SK-N-MC (cell line): ENCODE results near the gene PTPN12.
A peak's percentile ranks its signal among the peaks of the same experiment; 100 is the strongest.
"Not testable (repeated sequence)": the region's sequence is repeated elsewhere in the genome, so short reads cannot be mapped to it uniquely, and the experiment has no call there.

ENCODE experiments used
- DNase-seq: peaks from one replicate; pipeline ENCODE4 v3.0.0-alpha.2; 2011; ENCODE audit warnings: low read depth, low spot score
- H3K27ac ChIP-seq: fragments of 200-600 bp; sonication (generic); 2 replicates; pipeline ENCODE4 v1.5.1; 2016; ENCODE audit warnings: mixed run types
- H3K36me3 ChIP-seq: fragments of 200-600 bp; sonication (generic); 2 replicates; pipeline ENCODE4 v1.6.1; 2017; ENCODE audit warnings: antibody characterized with exemption, low read length, mixed read lengths; ENCODE audit not compliant: insufficient read depth
- H3K4me3 ChIP-seq: fragments of 200-600 bp; sonication (generic); 2 replicates; pipeline ENCODE4 v1.5.1; 2016
- H3K9ac ChIP-seq: fragments of 200-600 bp; sonication (generic); 2 replicates; pipeline ENCODE4 v1.8.0; 2017; ENCODE audit warnings: mixed run types, mixed read lengths; ENCODE audit not compliant: insufficient read length
- H3K9me3 ChIP-seq: fragments of 200-600 bp; sonication (generic); 2 replicates; pipeline ENCODE4 v1.6.1; 2017; ENCODE audit warnings: low read depth, mild to moderate bottlenecking, antibody characterized with exemption, low read length, moderate library complexity, mixed read lengths
- EZH2 ChIP-seq: fragments of 200-600 bp; sonication (generic); IDR thresholded peaks from one replicate; pipeline ENCODE4 v1.6.1; 2017; ENCODE audit warnings: antibody characterized with exemption
- FOXP2 ChIP-seq: optimal IDR thresholded peaks from 2 replicates; pipeline ENCODE3; 2011; ENCODE audit warnings: mild to moderate bottlenecking, moderate library complexity; ENCODE audit not compliant: insufficient read depth; ENCODE audit errors: extremely low read length, control extremely low read depth
- POLR2AphosphoS5 ChIP-seq: IDR thresholded peaks from 2 replicates; pipeline ENCODE4 v1.6.1; 2012; ENCODE audit warnings: mild to moderate bottlenecking, low read depth, low read length, borderline replicate concordance

Gene PTPN12

GRCh38 chr7:77536017-77536412 is 1.1 kb upstream of the PTPN12 start:
- Histone ChIP-seq H3K36me3 (no peaks in the 10 kb centered on the region), H3K9ac (no peak overlapping the region), H3K4me3 (peak overlapping the region; percentile 96), H3K9me3 (no peaks in the 10 kb centered on the region), H3K27ac (no peak overlapping the region)
- no peak for DNase-seq
- TF ChIP-seq EZH2 (no peak), FOXP2 (no peak), POLR2AphosphoS5 (no peak)

GRCh38 chr7:77536413-77537135 is 521 bp upstream of the PTPN12 start:
- no peaks in the 10 kb centered on the region for H3K36me3 ChIP-seq
- H3K9ac ChIP-seq = peak overlapping the region; percentile 58
- no peaks in the 10 kb centered on the region for H3K9me3 ChIP-seq
- TF ChIP-seq POLR2AphosphoS5 = peak; percentile 95
- TF ChIP-seq FOXP2 = no peak
- H3K4me3 ChIP-seq = peak overlapping the region; percentile 96
- H3K27ac ChIP-seq = 0 out of 2 replicates have a peak overlapping the region, but pooled peaks have one; percentile 3
- DNase-seq = no peak

GRCh38 chr7:77537778-77538280 is 734 bp downstream of the PTPN12 start:
- no peak for TF ChIP-seq FOXP2
- TF ChIP-seq POLR2AphosphoS5 = no peak
- no peak for TF ChIP-seq EZH2
- no peaks in the 10 kb centered on the region for H3K9me3 ChIP-seq
- H3K36me3 ChIP-seq = no peaks in the 10 kb centered on the region
- peak overlapping the region; percentile 96 for H3K4me3 ChIP-seq
- no peak overlapping the region for H3K27ac ChIP-seq
- H3K9ac ChIP-seq = peak overlapping the region; percentile 67
- no peak for DNase-seq

- TF ChIP-seq POLR2AphosphoS5 = 0 out of 2 replicates have a peak, but pooled peaks have one; percentile 11
- no peak for TF ChIP-seq FOXP2
- TF ChIP-seq EZH2 = no peak
- Histone ChIP-seq H3K4me3 (peak overlapping the region; percentile 96), H3K27ac (no peak overlapping the region), H3K9me3 (no peaks in the 10 kb centered on the region), H3K36me3 (no peaks in the 10 kb centered on the region), H3K9ac (peak overlapping the region; percentile 67)
- DNase-seq = peak; percentile 67
Observed at GRCh38 chr7:77538281-77539212, 1.5 kb downstream of the PTPN12 start.

GRCh38 chr7:77540402-77540822 is 3.3 kb downstream of the PTPN12 start:
- no peak for TF ChIP-seq FOXP2
- H3K27ac ChIP-seq = no peak overlapping the region
- H3K9ac ChIP-seq = no peak overlapping the region
- no peaks in the 10 kb centered on the region for H3K9me3 ChIP-seq
- DNase-seq = no peak
- no peak overlapping the region for H3K4me3 ChIP-seq
- H3K36me3 ChIP-seq = no peaks in the 10 kb centered on the region

GRCh38 chr7:77540993-77541392 is 3.9 kb downstream of the PTPN12 start:
- H3K4me3 ChIP-seq, DNase-seq: not testable (repeated sequence)

GRCh38 chr7:77542409-77542808 is 5.3 kb downstream of the PTPN12 start:
- TF ChIP-seq EZH2 (no peak), FOXP2 (no peak), POLR2AphosphoS5 (no peak)
- H3K36me3 ChIP-seq = no peaks in the 10 kb centered on the region
- DNase-seq = no peak
- no peaks in the 10 kb centered on the region for H3K9me3 ChIP-seq
- H3K9ac ChIP-seq = no peak overlapping the region
- H3K4me3 ChIP-seq = no peak overlapping the region
- no peak overlapping the region for H3K27ac ChIP-seq

More at GRCh38 chr7:77540993-77541392, 3.9 kb downstream of the PTPN12 start:
- not testable (repeated sequence) for H3K9ac ChIP-seq, H3K27ac ChIP-seq, H3K36me3 ChIP-seq, H3K9me3 ChIP-seq

- Histone ChIP-seq H3K9me3 (no peaks in the 10 kb centered on the region), H3K9ac (no peak overlapping the region), H3K27ac (no peak overlapping the region), H3K4me3 (no peak overlapping the region), H3K36me3 (no peaks in the 10 kb centered on the region)
- DNase-seq = no peak
- TF ChIP-seq FOXP2 (no peak), POLR2AphosphoS5 (no peak), EZH2 (no peak)
Observed at GRCh38 chr7:77542895-77543294, 5.8 kb downstream of the PTPN12 start.
